Mesothelial cell of epicardium (in vitro differentiated cells): ENCODE data around the gene FSCB. TPM values are rescaled to one million over a fixed set of nuclear protein-coding genes. Genes with fewer than 3 reads are reported as not detected.
"Not testable (repeated sequence)": the region's sequence is repeated elsewhere in the genome, so short reads cannot be mapped to it uniquely, and the experiment has no call there.

ENCODE experiments used
- DNase-seq, 2 experiments: peaks; one replicate each; pipeline ENCODE4 v3.0.0; 2021; ENCODE audit warnings: low spot score in 2 of 2; ENCODE audit not compliant: unreplicated experiment in 2 of 2
- H3K27ac Mint-ChIP-seq: 2 replicates; pipeline ENCODE4 v1.8.0; 2021; ENCODE audit warnings: mixed read lengths
- H3K27me3 Mint-ChIP-seq: 2 replicates; pipeline ENCODE4 v1.8.0; 2021; ENCODE audit warnings: low read depth, mixed read lengths
- H3K36me3 Mint-ChIP-seq: 2 replicates; pipeline ENCODE4 v1.8.0; 2021; ENCODE audit warnings: mixed read lengths
- H3K4me1 Mint-ChIP-seq: 2 replicates; pipeline ENCODE4 v1.8.0; 2021; ENCODE audit warnings: mixed read lengths
- H3K4me3 Mint-ChIP-seq: 2 replicates; pipeline ENCODE4 v1.8.0; 2021; ENCODE audit warnings: mild to moderate bottlenecking, moderate library complexity, mixed read lengths
- H3K9me3 Mint-ChIP-seq: 2 replicates; pipeline ENCODE4 v1.8.0; 2021; ENCODE audit warnings: mixed read lengths
- total RNA-seq: library from RNA; stranded (reverse); gene quantifications from 3 replicates; pipeline ENCODE4 v1.2.1, GENCODE V29; 2021
- TF ChIP-seq, protein P1 (sequence below): fragments of 200-600 bp; sonication (generic); IDR thresholded peaks from one replicate; pipeline ENCODE4 v1.5.0; 2021; ENCODE audit warnings: antibody characterized with exemption; ENCODE audit not compliant: unreplicated experiment

The FSCB gene
- total RNA-seq, 1 donor from 2014 or later: not detected

DNA sequence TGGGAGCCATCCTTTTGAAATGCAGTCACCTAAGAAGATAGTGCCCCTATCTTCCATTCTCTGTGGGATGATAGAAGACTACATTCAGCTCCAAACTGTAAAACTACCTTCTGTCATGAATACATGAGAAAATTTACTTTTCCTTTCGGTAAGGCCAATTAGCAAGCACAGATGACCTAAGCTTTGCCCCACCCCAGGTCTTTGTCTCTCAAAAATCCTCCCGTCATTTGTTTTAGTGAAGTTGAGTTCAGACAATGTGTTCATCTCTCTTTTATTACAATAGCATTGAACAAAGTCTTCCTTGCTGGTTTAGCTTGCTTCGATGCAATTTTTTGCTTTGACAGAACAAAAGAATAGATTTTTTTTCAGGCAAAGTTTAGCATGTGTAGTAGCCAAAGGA, 18.2 kb upstream of the FSCB start:
- TF ChIP-seq, protein P1, sequence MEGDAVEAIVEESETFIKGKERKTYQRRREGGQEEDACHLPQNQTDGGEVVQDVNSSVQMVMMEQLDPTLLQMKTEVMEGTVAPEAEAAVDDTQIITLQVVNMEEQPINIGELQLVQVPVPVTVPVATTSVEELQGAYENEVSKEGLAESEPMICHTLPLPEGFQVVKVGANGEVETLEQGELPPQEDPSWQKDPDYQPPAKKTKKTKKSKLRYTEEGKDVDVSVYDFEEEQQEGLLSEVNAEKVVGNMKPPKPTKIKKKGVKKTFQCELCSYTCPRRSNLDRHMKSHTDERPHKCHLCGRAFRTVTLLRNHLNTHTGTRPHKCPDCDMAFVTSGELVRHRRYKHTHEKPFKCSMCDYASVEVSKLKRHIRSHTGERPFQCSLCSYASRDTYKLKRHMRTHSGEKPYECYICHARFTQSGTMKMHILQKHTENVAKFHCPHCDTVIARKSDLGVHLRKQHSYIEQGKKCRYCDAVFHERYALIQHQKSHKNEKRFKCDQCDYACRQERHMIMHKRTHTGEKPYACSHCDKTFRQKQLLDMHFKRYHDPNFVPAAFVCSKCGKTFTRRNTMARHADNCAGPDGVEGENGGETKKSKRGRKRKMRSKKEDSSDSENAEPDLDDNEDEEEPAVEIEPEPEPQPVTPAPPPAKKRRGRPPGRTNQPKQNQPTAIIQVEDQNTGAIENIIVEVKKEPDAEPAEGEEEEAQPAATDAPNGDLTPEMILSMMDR: no peak
- DNase-seq: no peak
- Mint-ChIP-seq H3K36me3 (no peaks in the 10 kb centered on the region), H3K27ac (no peak overlapping the region), H3K4me3 (no peak overlapping the region), H3K4me1 (peaks cover 22% of the 10 kb centered on the region), H3K27me3 (no peaks in the 10 kb centered on the region), H3K9me3 (peaks cover 17% of the 10 kb centered on the region)

DNA sequence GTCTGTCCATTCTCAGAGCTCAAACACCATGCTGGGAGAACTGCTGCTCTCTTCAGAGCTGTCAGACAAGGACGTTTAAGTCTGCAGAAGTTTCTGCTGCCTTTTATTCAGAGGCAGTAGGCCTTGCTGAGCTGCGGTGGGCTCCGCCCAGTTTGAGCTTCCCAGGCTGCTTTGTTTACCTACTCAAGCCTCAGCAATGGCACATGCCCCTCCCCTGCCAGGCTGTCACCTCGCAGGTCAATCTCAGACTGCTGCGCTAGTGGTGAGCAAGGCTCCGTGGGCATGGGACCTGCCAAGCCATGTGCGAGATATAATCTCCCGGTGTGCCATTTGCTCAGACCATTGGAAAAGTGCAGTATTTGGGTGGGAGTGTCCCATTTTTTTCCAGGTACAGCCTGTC, 8.6 kb upstream of the FSCB start:
- peaks cover 40% of the 10 kb centered on the region for H3K9me3 Mint-ChIP-seq
- H3K27me3 Mint-ChIP-seq, H3K27ac Mint-ChIP-seq, H3K36me3 Mint-ChIP-seq, DNase-seq, H3K4me3 Mint-ChIP-seq, H3K4me1 Mint-ChIP-seq: not testable (repeated sequence)

DNA sequence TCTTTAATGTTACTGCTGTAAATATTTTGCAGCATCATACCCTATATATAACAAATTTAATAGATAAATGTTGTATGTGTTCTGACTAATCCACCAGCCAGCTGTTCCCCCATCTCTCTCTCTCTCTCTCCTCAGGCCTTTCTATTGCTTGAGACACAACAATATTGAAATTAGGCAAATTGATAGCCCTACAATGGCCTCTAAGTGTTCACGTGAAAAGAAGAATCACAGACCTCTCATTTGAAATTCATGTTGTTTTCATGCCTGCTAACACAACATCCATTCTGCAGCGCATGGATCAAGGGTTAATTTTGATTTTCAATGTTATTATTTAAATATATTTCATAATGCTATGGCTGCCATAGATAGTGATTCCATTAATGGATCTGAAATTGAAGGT, 1.8 kb upstream of the FSCB start:
- no peaks in the 10 kb centered on the region for H3K27me3 Mint-ChIP-seq
- DNase-seq: no peak
- TF ChIP-seq, protein P1: no peak
- no peaks in the 10 kb centered on the region for H3K36me3 Mint-ChIP-seq
- no peaks in the 10 kb centered on the region for H3K4me1 Mint-ChIP-seq
- H3K9me3 Mint-ChIP-seq: peaks cover 21% of the 10 kb centered on the region
- H3K27ac Mint-ChIP-seq: no peak overlapping the region
- no peak overlapping the region for H3K4me3 Mint-ChIP-seq

DNA sequence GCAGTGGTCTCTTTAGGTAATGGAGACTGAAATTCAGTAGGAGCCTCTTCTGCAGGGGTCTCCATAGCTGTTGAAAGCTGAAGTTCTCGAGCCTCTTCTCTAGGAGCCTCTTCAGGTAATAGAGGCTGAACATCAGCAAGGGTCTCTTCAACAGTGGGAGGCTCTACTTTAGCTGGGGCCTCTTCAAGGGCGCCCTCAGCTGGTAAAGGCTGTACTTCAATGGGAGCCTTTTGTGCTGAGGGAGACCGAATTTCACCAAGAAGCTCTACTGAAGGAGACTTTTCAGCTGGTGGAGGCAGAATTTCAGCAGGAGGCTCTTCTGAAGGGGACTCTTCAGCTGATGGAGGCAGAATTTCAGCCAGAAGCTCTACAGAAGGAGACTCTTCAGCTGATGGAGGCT, 1.5 kb downstream of the FSCB start:
- H3K4me1 Mint-ChIP-seq: no peaks in the 10 kb centered on the region
- TF ChIP-seq, protein P1: no peak
- no peaks in the 10 kb centered on the region for H3K36me3 Mint-ChIP-seq
- no peaks in the 10 kb centered on the region for H3K27me3 Mint-ChIP-seq
- no peak overlapping the region for H3K4me3 Mint-ChIP-seq
- DNase-seq: no peak
- H3K27ac Mint-ChIP-seq: no peak overlapping the region
- peaks cover 7% of the 10 kb centered on the region for H3K9me3 Mint-ChIP-seq

DNA sequence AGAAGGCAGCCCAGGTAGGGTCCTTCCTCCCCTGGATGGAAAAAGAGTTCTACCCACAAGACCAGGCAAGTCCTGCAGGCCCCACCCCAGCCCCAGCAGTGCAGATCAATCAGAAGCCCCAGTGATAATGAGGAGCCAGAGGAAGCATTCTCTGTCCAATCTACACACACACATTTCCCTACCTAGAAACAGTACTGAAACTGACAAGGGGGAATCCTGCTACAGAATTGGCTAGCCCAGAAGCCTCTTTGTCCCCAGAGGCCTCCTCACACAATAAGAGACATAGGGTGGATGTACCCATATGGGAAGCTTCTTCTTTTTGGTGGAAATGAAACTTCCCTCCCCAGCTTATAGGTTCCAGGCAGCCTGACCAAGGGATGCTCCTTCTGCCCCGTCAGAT, 9.9 kb downstream of the FSCB start:
- Mint-ChIP-seq H3K27ac (no peak overlapping the region), H3K4me1 (no peaks in the 10 kb centered on the region), H3K36me3 (no peaks in the 10 kb centered on the region), H3K9me3 (peaks cover 13% of the 10 kb centered on the region), H3K4me3 (no peak overlapping the region), H3K27me3 (no peaks in the 10 kb centered on the region)
- DNase-seq: no peak
- TF ChIP-seq, protein P1: no peak

DNA sequence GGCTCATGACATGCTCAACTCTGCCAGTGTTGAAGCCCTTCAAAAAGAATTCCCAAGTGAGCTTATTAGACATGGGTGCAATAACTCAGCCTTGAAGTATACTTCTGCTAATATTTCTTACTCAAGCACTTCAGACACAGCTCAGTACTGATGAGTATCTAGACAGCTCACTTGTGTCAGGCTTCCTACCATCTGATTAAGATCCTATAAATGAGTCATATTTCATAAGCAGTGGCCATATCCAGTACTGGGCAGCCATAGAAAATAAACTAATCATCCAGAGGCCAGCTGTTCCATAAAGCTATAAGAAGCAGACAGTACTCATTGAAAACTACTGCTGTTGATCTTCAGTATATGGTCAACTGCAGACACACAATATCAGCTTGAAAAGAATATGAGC, 12.9 kb downstream of the FSCB start:
- TF ChIP-seq, protein P1: no peak
- Mint-ChIP-seq H3K4me1 (no peaks in the 10 kb centered on the region), H3K4me3 (no peak overlapping the region), H3K27me3 (no peaks in the 10 kb centered on the region), H3K36me3 (no peaks in the 10 kb centered on the region), H3K27ac (no peak overlapping the region), H3K9me3 (peaks cover 8% of the 10 kb centered on the region)
- no peak for DNase-seq
